Myocyte (in vitro differentiated cells): ENCODE measurements around the gene LY6G6C. TPM values are rescaled to one million over a fixed set of nuclear protein-coding genes. Genes with fewer than 3 reads are reported as not detected.

Source experiments
- DNase-seq: peaks from one replicate; pipeline ENCODE4 v3.0.0-alpha.2; 2012; ENCODE audit warnings: low read depth
- polyA plus RNA-seq: library from polyadenylated mRNA; unstranded; fragments of >200 nt; gene quantifications from one replicate; pipeline ENCODE4 v1.2.1, GENCODE V29; 2012; ENCODE audit warnings: missing spikeins
- total RNA-seq: library from RNA; depleted of rRNA; stranded (reverse); fragments of >200 nt; gene quantifications from 2 replicates; pipeline ENCODE4 v1.2.3, GENCODE V29; 2014

Gene LY6G6C, protein sequence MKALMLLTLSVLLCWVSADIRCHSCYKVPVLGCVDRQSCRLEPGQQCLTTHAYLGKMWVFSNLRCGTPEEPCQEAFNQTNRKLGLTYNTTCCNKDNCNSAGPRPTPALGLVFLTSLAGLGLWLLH
- total RNA-seq, result not detected in 2 replicates
- polyA plus RNA-seq, result 0.11 TPM

DNA sequence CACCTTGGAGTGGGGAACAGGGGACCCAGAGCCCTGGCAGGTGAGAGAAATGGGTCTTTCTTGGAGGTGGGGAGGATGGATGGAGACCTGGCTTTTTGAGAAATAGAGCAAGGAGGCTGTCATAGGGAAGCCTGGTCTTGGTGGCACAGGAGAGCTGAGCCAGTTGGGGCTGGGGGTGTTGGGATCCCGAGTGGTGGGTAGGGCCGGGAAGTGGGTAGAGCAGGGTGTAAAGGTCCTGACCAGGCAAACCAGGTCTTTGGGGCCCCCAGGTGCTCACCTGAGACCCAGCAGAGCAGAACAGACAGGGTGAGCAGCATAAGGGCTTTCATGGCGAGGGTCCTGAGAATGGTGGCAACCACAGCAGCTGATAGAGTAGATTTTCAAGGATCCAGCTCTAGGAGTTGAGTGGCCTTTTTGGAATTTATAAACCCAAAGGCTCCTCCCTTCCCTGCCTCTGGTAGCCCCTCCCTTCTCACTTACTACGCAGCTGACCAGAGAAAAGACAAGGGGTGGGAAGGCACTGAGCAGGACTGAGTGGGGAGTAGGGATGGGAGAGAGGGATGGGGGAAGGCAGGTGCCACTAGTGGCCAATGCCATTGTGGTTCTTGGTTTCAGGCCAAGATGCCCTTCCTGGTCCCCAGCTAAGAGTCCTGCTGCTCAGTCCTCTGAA lies at the start of gene LY6G6C:
Gene LY6G6C, minus strand, starts transcription at position 396 of the 670 bp plus-strand sequence. Its CDS starts 67 bp downstream, at position 329.
- no peak for DNase-seq

DNA sequence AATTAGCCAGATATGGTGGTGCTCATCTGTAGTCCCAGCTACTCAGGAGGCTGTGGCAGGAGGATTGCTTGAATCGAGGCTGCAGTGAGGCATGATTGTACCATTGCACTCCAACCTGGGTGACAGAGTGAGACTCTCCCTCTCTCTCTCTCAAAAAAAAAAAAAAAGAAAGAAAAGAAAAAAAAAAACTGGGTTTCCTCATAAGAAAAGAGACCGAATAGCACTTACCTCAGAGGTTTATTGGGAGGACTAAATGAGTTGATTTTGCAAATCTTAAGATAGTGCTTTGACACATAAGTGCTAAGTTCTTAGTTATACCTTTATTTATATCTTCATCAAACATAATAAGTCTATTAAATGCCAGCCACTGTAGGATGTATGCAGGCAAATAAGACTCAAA lies 49.3 kb upstream of the LY6G6C start:
- DNase-seq, result no peak

DNA sequence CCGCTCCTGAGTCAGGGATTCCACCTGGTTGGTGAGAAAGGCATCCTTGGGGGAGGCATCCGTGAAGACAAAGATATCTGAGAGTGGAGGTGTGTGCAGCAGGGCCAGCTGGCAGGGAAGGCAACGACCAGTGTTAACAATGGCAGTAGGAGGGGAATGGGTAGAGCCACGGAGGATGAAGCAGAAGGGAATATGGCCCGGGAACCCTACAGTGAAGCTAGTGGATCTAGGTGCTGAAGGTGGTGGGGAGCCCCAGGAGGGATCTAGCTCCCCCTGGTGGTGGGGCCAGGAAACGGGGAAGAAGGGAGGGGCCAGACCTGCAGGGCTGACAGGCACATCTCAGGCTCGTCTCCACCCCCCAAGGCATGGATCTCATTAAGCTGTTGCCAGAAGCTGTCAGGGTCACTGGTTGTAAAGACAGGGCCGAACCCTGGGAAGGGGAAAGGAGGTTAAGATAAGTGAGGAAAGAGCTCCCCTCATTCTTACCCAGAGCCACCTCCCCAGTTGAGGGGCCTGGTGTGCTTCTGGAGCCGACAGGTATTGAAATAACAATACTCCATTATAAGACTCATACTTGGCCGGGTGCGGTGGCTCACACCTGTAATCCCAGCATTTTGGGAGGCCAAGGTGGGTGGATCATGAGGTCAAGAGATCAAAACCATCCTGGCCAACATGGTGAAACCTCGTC lies 48.3 kb upstream of the LY6G6C start:
- peak; percentile 65 for DNase-seq

DNA sequence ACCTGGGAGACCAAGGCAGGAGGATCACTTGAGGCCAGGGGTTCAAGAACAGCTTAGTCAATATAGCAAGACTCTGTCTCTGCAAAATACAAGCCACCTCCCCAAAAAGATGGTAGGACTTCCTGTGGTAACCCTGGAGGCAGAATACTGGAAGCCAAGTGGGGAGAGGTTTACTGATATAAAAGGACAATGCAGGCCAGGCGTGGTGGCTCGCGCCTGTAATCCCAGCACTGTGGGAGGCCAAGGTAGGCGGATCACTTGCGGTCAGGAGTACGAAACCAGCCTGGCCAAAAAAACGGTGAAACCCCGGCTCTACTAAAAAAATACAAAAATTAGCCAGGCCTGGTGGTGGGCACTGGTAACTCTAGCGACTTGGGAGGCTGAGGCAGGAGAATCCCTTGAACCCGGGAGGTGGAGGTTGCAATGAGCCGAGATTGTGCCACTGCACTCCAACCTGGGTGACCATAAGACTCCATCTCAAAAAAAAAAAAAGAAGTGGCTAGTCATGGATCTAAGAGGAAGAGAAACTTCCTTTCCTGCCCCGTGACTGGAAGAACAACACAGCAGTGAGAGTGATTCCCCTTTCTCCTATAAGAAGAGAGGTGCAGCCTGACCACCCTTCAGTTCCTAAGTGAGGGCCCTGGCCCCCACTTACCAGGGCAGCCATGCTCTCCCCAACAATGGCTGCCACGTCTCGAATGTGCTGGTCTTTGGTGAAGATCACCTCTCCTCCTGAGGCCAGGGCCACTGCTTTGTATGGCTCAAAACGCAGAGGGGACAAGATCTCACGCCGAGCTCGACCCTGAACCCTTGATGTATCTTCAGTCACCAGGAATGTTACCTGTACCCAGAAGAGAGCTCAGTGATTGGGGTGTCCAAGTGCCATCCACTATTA lies 47.1 kb upstream of the LY6G6C start:
- no peak for DNase-seq

DNA sequence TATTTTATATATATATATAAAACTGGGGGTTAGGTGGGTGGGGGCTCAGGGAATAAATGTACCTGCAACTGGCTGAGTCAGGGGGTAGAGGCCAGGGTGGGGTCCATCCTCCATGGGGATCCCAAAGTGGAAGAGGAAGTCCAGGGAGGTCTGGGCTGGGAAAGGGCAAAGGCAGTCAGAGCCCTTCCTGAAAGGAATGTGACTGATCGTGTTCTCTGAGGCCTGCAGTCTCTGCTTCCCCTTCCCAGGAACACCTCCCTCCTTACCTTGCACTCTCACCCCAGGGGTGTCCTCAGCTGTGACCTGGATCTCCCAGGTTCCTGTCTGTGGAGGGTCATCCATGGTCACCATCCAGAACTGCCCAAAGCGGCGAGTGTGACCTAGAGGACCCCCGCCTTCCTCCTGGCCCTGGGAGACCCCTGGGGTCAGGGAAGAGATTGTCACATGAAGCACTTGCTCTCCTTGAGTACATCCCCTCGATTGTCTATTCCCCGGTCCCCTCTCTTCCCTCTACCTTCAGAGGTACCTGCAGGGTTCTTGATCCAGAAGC lies 45.6 kb upstream of the LY6G6C start:
- DNase-seq, result no peak

DNA sequence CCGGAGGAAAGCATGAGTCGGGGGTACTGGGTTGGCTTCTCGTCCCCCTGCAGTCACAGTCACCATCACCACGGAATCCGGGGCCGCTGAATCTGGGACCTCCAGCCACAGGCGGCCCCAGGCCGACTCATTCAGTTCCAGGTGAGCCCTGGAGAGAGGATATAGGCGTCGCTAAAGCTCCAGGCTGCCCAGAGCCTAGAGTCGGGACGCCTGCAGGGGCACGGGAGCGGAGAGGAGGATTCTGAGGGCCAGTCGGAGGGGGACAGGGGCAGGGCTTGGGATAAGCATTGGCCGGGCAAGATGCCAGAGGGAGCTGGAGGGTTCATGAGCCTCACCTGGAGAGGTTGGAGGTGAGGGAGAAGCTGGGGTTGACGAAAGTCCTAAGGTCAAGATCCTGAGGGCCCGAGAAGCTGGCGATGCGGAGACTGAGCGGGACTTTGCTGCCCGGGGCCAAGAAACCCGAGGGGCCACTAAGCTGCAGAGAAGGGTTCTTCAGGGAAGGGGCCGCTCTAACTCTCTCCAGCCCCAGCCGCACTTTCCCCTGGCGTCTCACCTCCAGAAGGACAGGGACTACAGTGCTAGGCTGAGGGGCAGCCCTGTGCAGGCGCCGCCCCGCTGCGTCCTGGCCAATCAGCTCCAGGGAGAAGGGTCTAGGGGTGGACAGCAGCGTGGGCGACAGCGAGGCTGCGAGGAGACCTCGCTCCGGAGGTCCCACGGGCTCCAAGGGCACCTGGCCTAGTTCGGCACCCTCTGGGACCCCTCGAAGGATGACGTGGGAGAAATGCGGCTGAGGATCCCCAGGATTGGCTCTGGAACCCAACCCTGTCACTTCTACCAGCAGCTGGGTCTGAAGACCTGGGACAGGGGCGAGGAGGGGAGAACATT lies 44.6 kb upstream of the LY6G6C start:
- peak; percentile 13 for DNase-seq

DNA sequence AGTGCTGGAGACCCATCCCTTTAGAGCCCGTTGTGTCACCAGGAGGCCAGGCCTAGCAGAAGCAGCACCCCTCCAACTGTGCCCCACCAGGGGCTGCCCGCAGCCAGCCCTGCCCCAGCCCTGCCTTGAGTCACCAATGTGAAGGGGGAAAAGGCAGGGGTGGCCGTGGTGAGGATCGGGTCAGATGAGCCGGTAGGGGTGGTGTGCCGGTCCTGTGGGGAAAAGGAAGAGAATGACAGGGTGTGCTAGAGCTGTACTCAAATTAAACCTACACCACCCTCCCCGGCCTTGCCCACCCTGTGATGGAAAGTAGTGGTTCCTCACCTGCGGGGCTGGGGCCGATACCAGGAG lies 44.0 kb upstream of the LY6G6C start:
- no peak for DNase-seq

DNA sequence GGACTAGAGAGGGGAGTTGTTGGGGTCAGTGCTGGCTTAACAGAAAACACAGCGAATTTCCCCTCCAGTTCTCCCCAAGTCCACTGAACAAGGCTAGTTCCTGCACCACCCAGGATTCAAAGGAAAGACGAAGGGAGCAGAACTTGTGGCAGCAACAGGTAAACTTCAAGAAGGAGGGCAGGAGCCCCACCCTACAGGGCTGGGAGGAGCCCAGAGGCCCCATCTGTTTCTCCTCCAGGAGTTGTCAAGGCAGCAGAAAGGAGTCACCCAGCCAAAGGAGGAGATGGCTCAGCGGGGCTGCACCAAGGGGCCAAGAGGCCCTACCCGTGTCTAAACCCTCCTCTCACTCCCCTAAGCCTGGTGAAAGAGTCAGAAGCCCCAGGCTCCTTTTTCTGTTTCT lies 42.7 kb upstream of the LY6G6C start:
- DNase-seq, result no peak

DNA sequence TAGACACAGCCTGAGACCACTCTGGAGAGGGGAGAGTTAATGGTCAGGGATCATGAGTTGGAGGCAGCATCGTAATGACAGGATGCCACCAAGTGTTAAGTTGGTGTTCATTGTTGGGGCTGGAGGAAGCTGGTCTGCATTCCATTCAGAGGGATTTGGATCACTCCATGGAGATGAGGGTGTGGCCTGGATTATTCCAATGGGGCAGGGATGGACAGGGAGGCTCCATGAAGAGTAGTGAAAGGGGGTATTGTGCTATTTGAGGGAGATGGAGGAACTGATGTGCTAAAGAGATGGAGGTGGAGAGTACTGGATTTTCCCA lies 42.0 kb upstream of the LY6G6C start:
- peak; percentile 82 for DNase-seq

DNA sequence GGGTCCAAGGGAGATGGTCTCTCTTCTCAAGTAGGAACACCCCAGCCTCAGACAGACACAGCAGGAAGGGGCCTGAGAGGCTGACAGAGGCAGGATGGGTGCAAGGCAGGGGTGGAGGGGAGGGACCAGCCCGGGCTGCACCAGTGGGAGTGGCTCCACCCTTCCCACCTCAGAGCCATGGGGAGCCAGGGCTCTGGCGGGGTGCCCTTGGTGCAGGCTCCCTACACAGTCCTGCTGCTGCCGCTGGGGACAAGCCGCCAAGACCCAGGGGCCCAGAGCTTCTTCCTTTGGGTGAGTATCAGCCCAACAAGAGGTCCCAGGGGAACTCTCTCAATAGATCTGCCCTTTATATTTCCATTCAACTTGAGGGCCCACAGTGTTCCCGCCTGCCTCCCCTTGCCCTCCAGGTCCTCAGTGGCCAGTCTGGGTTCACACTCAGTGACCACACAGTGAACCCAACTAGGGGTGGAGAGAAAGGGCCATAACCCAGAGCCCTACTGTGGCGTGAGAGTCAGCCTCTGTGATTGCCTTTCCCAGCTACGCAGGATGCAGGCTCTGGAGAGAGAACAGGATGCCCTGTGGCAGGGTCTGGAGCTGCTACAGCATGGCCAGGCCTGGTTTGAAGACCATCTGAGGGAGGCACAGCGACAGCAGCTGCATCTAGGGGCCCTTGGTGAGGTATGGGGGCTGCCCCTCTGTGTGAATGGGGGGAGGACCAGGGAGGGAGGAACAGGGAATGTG lies 41.5 kb upstream of the LY6G6C start:
- no peak for DNase-seq

DNA sequence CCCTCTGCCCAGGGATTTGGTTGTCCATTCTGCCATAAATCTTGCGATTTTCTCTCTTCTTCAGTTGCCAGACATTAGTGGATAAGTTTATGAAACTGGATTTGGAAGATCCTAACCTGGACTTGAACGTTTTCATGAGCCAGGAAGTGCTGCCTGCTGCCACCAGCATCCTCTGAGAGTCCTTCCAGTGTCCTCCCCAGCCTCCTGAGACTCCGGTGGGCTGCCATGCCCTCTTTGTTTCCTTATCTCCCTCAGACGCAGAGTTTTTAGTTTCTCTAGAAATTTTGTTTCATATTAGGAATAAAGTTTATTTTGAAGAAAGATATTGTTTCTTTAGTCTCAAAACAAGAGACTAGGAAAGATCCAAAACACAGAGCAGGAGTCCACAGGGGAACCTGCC lies 40.8 kb upstream of the LY6G6C start, which contains the start of gene SAPCD1:
Gene SAPCD1, plus strand, starts transcription at position 301 of the 400 bp plus-strand sequence. CDS start 399 bp downstream, outside the sequence.
- DNase-seq, result no peak

DNA sequence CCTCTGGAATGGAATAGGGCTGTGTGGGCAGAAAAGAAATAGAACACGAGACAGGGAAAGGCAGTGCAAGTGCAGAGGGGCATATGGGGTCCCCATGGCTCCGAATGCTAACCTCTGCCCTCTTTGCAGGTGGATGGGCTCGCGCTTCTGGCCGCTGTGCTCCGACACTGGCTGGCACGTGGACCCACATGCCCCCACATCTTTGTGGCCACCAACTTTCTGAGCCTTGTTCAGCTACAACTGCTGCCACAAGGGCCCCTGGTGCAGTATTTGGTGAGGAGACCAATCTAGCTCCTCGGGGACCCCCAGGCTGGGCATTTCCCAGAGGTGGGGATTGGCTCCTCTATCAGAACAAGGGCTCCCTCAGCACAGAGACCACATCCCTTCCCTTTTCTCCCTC lies 39.8 kb upstream of the LY6G6C start:
- DNase-seq, result no peak

DNA sequence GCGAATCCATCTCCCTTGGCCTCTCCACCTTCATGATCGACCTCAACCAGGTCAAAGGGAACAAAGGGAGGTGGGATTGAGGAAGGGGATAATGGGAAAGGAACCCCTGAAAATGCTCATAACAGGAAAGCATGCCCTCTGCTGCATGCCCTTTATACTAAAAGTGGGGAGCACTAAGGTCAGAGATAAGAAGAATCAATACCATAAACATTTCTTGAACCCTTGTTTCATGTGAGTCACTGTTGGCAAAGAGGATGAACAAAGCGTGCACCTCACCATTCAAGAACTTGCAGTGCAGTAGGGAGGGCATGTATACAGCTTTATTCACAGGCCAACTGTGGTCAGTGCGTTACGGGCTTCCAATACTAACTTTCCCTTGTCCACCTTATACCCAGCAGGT lies 39.2 kb upstream of the LY6G6C start:
- no peak for DNase-seq

DNA sequence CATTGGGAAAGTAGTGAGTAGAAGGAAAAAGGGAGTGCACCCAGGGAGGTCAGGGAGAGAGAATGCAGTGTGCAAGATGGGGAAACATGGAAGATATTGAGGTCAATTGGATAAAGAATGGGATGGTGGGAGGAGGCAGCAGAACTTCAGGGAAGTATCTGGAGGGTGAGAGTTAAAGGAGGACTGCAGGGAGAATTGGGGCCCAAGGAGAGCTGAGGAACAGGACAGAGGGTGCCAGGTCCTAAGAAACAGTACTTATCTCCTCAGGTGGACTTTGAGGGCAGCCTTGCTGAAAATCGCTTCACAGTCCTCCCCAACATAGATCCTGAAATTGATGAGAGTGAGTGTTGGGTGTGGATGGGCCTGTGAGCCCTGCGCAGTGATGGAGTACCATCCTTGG lies 36.7 kb upstream of the LY6G6C start:
- no peak for DNase-seq

DNA sequence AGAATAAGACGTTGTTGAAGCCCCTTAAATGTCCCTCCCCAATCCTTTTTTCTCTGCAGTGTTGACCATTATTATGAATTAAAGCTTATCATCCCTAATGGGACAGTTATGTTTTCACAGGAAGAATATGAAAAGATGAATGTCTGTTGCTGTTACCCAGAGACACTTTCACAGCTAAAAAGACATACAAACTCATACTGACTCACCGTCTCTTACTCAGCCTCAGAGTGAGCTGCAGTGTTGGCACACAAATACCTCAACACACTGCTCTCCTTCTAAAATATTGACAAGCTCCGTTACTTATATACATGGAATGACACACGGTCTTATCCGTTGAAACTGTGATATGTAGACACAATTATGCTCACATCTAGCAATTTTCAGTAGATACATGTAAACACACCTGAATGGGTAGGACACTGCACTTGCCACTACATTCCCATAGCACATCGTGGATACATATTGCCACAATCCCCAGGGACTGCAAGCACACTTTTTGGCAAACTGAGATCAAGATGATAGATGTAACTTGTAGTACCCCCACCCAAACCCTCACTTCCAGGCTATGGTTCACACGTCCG lies 31.3 kb upstream of the LY6G6C start:
- DNase-seq, result no peak

DNA sequence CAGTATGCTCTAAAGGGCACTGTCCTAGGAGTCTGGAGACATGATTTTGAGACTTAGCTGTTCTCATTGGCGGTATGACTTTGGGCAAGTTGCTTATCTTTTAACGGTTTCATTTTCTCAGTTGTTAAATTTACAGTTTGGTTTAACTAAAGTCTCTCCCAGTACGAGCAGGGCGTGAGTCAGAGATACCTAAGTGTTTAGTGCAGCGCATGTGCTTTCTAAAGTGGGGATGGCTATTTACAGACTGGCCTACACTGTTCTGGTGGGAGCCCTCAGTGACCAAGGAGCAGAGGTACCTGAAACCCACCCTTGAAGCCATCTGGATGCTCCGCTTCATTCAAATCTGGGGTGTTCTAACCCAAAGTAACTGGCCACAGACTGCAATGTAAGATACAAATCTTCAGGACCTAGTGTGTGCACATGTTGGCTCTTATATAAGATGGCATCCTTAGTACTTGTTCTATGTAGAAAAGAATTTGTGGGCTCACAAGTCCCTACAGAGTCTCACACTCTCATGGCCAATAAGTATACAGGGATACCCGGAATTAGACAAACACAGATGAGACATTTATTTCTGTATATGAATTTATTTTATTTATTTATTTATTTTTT lies 29.0 kb upstream of the LY6G6C start:
- DNase-seq, result no peak

DNA sequence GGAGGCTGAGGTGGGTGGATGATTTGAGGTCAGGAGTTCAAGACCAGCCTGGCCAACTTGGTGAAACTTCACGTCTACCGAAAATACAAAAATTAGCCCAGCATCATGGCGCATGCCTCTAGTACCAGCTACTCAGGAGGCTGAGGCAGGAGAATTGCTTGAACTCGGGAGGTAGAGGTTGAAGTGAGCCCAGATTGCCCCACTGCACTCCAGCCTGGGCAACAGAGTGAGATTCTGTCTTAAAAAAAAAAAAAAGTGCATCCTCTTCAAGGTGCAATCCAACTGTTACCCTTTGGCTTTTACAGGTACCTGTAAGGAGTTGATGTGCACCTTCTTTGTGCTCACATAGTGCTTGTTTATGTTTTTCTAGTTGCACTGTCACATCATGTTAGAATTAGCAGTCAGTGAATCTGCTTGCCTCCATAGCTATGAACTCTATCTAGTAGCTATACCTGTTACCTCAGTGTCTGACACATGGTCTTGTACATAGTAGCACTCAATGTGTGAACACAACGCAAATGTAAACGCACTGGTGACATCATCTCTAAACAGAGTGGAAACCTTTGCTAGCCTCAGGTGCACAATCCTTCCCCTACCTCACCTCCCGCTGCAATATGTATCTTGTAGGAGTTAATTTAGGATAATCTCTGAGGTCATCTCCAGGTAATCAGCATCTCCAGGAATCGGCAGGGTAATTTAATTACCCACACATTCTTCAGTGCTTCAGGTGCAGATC lies 27.9 kb upstream of the LY6G6C start:
- DNase-seq, result no peak

DNA sequence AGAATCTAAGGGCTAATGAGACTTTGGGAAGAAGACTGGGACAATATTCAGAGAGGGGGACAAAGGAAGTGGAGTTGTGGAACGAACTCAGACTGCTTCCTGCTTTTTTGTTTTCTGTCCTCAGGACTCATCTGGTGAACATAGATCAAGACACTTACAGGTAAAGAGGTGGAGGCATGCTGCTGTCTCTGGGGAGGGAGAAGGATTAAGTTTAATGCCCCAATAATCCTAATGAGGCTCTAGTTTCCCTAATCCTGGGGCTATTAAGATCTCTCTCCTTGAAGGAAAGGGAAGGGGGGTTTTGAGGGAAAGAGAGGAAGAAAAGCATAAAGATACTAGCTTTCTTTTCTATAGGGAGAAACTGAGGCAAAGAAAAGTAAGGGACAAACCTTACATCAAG lies 22.9 kb upstream of the LY6G6C start:
- DNase-seq, result no peak
